GM12878 (cell line): ENCODE results near the gene UBE2M. TPM values are rescaled to one million over a fixed set of nuclear protein-coding genes. Genes with fewer than 3 reads are reported as not detected.

Experiments
- ATAC-seq: fragments of 200-7000 bp; cut with Tn5 transposase; 3 replicates; pipeline ENCODE4 v1.9.1; 2020; ENCODE audit warnings: mild to moderate bottlenecking, moderate library complexity
- BruUV-seq: library from RNA; stranded (reverse); fragments of 400-500 nt; replicated peaks from 2 replicates; lab custom pipeline; 2021; lab: Mats Ljungman, UMichigan
- CTCF ChIA-PET: fragments of 300-600 bp; sonication (Branson Sonifier 250); formaldehyde crosslinking; extraction: SDS; loops from one replicate; lab custom pipeline; 2021; ENCODE audit warnings: inconsistent platforms; lab: Yijun Ruan, JAX
- POLR2A ChIA-PET: fragments of 350-600 bp; formaldehyde crosslinking; extraction: SDS; loops from one replicate; lab custom pipeline; 2021; ENCODE audit warnings: inconsistent platforms; lab: Charles Lee
- RAD21 ChIA-PET: fragments of 300-600 bp; sonication (Branson Sonifier 250); formaldehyde crosslinking; loops from one replicate; lab custom pipeline; 2023; ENCODE audit warnings: antibody characterized with exemption; ENCODE audit not compliant: unreplicated experiment; lab: Charles Lee
- SMC1A ChIA-PET: fragments of 300-600 bp; sonication (Branson Sonifier 250); formaldehyde crosslinking; loops from one replicate; lab custom pipeline; 2023; ENCODE audit not compliant: unreplicated experiment, uncharacterized antibody; lab: Charles Lee
- DNase-seq: peaks from one replicate; pipeline ENCODE4 v3.0.0-alpha.2; 2011; ENCODE audit warnings: low read depth, low spot score
- FAIRE-seq: peaks from 3 replicates; lab custom pipeline; 2011; peaks lifted over from hg19 to GRCh38; lab: Jason Lieb, UNC
- H2AFZ ChIP-seq: 2 replicates; pipeline ENCODE4 v1.6.0; 2011; ENCODE audit warnings: low read depth, low read length, control low read depth; ENCODE audit not compliant: control insufficient read depth
- H3K27ac ChIP-seq: 2 replicates; pipeline ENCODE4 v1.5.1; 2011; ENCODE audit warnings: control low read depth; ENCODE audit not compliant: control insufficient read depth, insufficient read depth
- H3K27me3 ChIP-seq, 2 experiments: replicated peaks in 1 of 2; 2 replicates each; pipeline versions ENCODE4 v1.6.0 to v1.6.1; 2011; ENCODE audit warnings: low read length in 1 of 2; ENCODE audit not compliant: control insufficient read depth in 2 of 2, insufficient read depth in 2 of 2
- H3K36me3 ChIP-seq, 2 experiments: 2 replicates each; pipeline ENCODE4 v1.5.1; 2011; ENCODE audit warnings: low read length in 1 of 2; ENCODE audit not compliant: control insufficient read depth in 2 of 2, insufficient read depth in 2 of 2
- H3K4me1 ChIP-seq: 2 replicates; pipeline ENCODE4 v1.6.1; 2011; ENCODE audit warnings: mild to moderate bottlenecking, low read length, moderate library complexity, mixed read lengths; ENCODE audit not compliant: control insufficient read depth, insufficient read depth
- H3K4me2 ChIP-seq: 2 replicates; pipeline ENCODE4 v1.6.0; 2011; ENCODE audit warnings: control low read depth; ENCODE audit not compliant: control insufficient read depth, insufficient read depth
- H3K4me3 ChIP-seq: fragments of 200-600 bp; sonication (generic); 2 replicates; pipeline ENCODE4 v1.5.1; 2016
- H3K79me2 ChIP-seq: 2 replicates; pipeline ENCODE4 v1.6.0; 2011; ENCODE audit warnings: low read length; ENCODE audit not compliant: control insufficient read depth, insufficient read depth
- H3K9ac ChIP-seq: 2 replicates; pipeline ENCODE4 v1.8.0; 2011; ENCODE audit warnings: low read length, control low read depth, mixed read lengths; ENCODE audit not compliant: control insufficient read depth, insufficient read depth
- H3K9me3 ChIP-seq: replicated peaks from 3 replicates; pipeline ENCODE4 v1.5.1; 2011; ENCODE audit warnings: mild to moderate bottlenecking, low read length; ENCODE audit not compliant: control insufficient read depth, insufficient read depth
- H4K20me1 ChIP-seq: 2 replicates; pipeline ENCODE4 v1.6.0; 2011; ENCODE audit not compliant: control insufficient read depth, insufficient read depth
- BRCA1 ChIP-seq: IDR thresholded peaks from 2 replicates; pipeline ENCODE4 v1.6.1; 2011; ENCODE audit warnings: low read depth, low read length, improper control_type of control experiment
- EGR1 ChIP-seq, 2 experiments: IDR thresholded peaks; 1 replicate in 1 of 2; 2 replicates in 1 of 2; pipeline ENCODE4 v1.6.1; 2011 to 2012; ENCODE audit warnings: low read depth in 2 of 2, low read length in 2 of 2, borderline replicate concordance in 1 of 2, mild to moderate bottlenecking in 1 of 2, moderate library complexity in 1 of 2
- EZH2 ChIP-seq: IDR thresholded peaks from 2 replicates; pipeline ENCODE4 v1.6.1; 2012; ENCODE audit warnings: low read depth, mild to moderate bottlenecking, control low read depth, inconsistent platforms, low read length, borderline replicate concordance; ENCODE audit not compliant: control insufficient read depth
- HCFC1 ChIP-seq: fragments of 150-350 bp; IDR thresholded peaks from 2 replicates; pipeline ENCODE4 v1.6.1; 2014; ENCODE audit warnings: low read length
- RAD21 ChIP-seq: IDR thresholded peaks from 2 replicates; pipeline ENCODE4 v1.6.1; 2011; ENCODE audit warnings: mild to moderate bottlenecking, low read depth, low read length, moderate library complexity; ENCODE audit not compliant: insufficient read depth
- RBBP5 ChIP-seq: fragments of 200-600 bp; sonication (generic); conservative IDR thresholded peaks from 2 replicates; pipeline ENCODE4 v1.6.1; 2016
- SMAD1 ChIP-seq: fragments of 450-650 bp; IDR thresholded peaks from 2 replicates; pipeline ENCODE4 v1.6.1; 2018; ENCODE audit warnings: mild to moderate bottlenecking, low read depth; ENCODE audit not compliant: partially characterized antibody
- WGBS: methylation state at CpG from one replicate; pipeline ENCODE4 v1.1.6; 2016; ENCODE audit warnings: low lambda C conversion rate; ENCODE audit not compliant: insufficient replicate concordance, insufficient coverage; ENCODE audit errors: missing lambda C conversion rate; 5-methylcytosine and 5-hydroxymethylcytosine counted together
- in situ Hi-C: fragments of 300-500 bp; cut with MboI; formaldehyde crosslinking; loops from 9 replicates; pipeline ENCODE4 v1.14.3; 2018; ENCODE audit warnings: mixed read lengths
- intact Hi-C: fragments of 100-400 bp; cut with micrococcal nuclease; formaldehyde crosslinking; loops from one replicate; pipeline ENCODE4 v1.14.2; 2022; ENCODE audit not compliant: unreplicated experiment
- polyA plus RNA-seq, 11 experiments: library from polyadenylated mRNA; depleted of rRNA in 4 of 11; unstranded in 6 of 11; stranded (reverse) in 5 of 11; fragments of >200 nt; fragmentation: Nextera tagmentation in 4 of 11; fragmentation: Illumina TruSeq in 1 of 11; extraction: Ambion mirVana in 4 of 11; extraction: Trizol in 1 of 11; gene quantifications; 1 replicate in 1 of 11; 2 replicates in 10 of 11; pipeline versions ENCODE4 v1.2.1 to v1.2.3, GENCODE V29; 2011 to 2016; ENCODE audit warnings: inconsistent platforms in 2 of 11, missing spikeins in 2 of 11, low read depth in 1 of 11
- total RNA-seq, 4 experiments: library from RNA; depleted of rRNA in 3 of 4; stranded (reverse); fragments of >200 nt in 3 of 4; fragmentation: Illumina TruSeq in 1 of 4; extraction: Trizol in 1 of 4; gene quantifications; 2 replicates each; pipeline versions ENCODE4 v1.2.1 to v1.2.3, GENCODE V29; 2013 to 2021
- TF ChIP-seq, protein P1 (sequence below): fragments of 450-650 bp; IDR thresholded peaks from 2 replicates; pipeline ENCODE4 v1.6.1; 2018; ENCODE audit warnings: mild to moderate bottlenecking, low read depth, moderate library complexity; ENCODE audit not compliant: partially characterized antibody
- TF ChIP-seq, protein P2 (sequence below): fragments of 450-650 bp; IDR thresholded peaks from 2 replicates; pipeline ENCODE4 v1.6.1; 2017; ENCODE audit warnings: borderline replicate concordance

Gene UBE2M
- total and polyA plus RNA-seq, 10 of the 15 experiments (the other 5 are each of a cell fraction or from before 2014, with no cell fraction given) = 1.4 to 105 (median 73.9) TPM

DNA sequence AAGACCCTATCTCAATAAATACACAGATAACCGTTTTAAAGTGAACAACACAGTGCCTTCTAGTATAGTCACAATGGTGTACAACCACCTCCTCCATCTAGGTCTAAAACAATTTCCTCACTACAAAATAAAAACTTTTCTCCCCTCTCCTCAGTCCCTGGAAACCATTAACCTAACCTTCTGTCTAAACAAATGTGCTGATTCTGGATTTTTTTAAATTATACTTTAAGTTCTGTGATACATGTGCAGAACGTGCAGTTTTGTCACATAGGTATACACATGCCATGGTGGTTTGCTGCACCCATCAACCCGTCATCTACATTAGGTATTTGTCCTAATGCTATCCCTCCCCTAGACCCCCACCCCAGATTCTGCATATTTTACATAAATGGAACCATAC lies 29.0 kb downstream of the UBE2M start:
- no peak for FAIRE-seq
- Histone ChIP-seq H3K79me2 (no peaks in the 10 kb centered on the region), H3K4me1 (no peaks in the 10 kb centered on the region), H3K9me3 (no peaks in the 10 kb centered on the region), H3K4me2 (no peak overlapping the region), H3K9ac (no peak overlapping the region), H4K20me1 (no peaks in the 10 kb centered on the region), H3K27me3 (no peaks in the 10 kb centered on the region), H3K4me3 (no peak overlapping the region), H3K36me3 (no peaks in the 10 kb centered on the region), H2AFZ (no peak overlapping the region), H3K27ac (no peak overlapping the region)
- ATAC-seq = no peak
- POLR2A ChIA-PET = interaction anchor here (0.6 kb wide), 1 partner anchor 223 kb away, joined by 3 read pairs; no protein-coding TSS in a partner anchor
- no peak for TF ChIP-seq EGR1 (IDR thresholded peaks at IDR 0.05; ENCODE audit: borderline replicate concordance in 1 of 2, low read depth in 2 of 2, low read length in 2 of 2)
- no peak for DNase-seq
- intact Hi-C loops = no loop called here
- in situ Hi-C loops = no loop called here
- WGBS = 18% methylated on average over 3 of the region's 3 CpGs
- RAD21 ChIA-PET = no interaction called here
- CTCF ChIA-PET = interaction anchor here (1.0 kb wide), 1 partner anchor 10 kb away, joined by 4 read pairs; the partner anchor contains the start of gene ZBTB45
- BruUV-seq = no TSS peak
- SMC1A ChIA-PET = no interaction called here

DNA sequence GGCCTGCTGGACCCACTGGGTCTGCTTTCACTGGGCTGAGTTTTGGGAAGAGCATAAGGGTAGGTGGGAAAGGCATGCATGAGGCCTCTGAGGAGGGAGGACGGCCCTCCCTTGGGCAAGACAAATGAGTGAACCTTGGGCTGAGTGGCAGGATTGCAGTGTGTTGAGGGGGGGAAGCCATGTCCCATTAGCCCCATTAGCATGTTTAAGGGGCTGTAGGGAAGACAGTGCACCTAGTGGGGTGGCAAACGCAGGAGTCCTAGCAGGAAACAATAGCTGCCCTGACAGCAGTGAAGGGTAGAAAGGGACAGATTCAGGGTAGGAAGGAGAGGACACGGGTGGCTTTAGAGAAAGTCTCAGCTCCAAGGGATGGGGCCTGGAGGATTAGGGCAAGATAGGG lies 35.7 kb downstream of the UBE2M start:
- CTCF ChIA-PET = no interaction called here
- SMC1A ChIA-PET = no interaction called here
- Histone ChIP-seq H3K36me3 (no peaks in the 10 kb centered on the region), H3K4me2 (no peak overlapping the region), H3K79me2 (peaks cover 15% of the 10 kb centered on the region), H3K4me3 (no peak overlapping the region), H3K4me1 (peaks cover 8% of the 10 kb centered on the region), H2AFZ (no peak overlapping the region), H3K27ac (no peak overlapping the region), H3K9me3 (no peaks in the 10 kb centered on the region), H3K27me3 (no peaks in the 10 kb centered on the region), H4K20me1 (no peaks in the 10 kb centered on the region), H3K9ac (no peak overlapping the region)
- in situ Hi-C loops = no loop called here
- no peak for DNase-seq
- BruUV-seq = no TSS peak
- intact Hi-C loops = no loop called here
- POLR2A ChIA-PET = interaction anchor here (0.6 kb wide), 1 partner anchor 34 kb away, joined by 3 read pairs; no protein-coding TSS in a partner anchor
- WGBS = 75% methylated on average over 3 of the region's 3 CpGs
- no peak for ATAC-seq
- no peak for FAIRE-seq
- RAD21 ChIA-PET = no interaction called here
- TF ChIP-seq SMAD1 (no peak), RBBP5 (no peak), BRCA1 (no peak), EZH2 (no peak), HCFC1 (no peak), RAD21 (no peak)
- TF ChIP-seq, protein P1, sequence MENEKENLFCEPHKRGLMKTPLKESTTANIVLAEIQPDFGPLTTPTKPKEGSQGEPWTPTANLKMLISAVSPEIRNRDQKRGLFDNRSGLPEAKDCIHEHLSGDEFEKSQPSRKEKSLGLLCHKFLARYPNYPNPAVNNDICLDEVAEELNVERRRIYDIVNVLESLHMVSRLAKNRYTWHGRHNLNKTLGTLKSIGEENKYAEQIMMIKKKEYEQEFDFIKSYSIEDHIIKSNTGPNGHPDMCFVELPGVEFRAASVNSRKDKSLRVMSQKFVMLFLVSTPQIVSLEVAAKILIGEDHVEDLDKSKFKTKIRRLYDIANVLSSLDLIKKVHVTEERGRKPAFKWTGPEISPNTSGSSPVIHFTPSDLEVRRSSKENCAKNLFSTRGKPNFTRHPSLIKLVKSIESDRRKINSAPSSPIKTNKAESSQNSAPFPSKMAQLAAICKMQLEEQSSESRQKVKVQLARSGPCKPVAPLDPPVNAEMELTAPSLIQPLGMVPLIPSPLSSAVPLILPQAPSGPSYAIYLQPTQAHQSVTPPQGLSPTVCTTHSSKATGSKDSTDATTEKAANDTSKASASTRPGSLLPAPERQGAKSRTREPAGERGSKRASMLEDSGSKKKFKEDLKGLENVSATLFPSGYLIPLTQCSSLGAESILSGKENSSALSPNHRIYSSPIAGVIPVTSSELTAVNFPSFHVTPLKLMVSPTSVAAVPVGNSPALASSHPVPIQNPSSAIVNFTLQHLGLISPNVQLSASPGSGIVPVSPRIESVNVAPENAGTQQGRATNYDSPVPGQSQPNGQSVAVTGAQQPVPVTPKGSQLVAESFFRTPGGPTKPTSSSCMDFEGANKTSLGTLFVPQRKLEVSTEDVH = no peak
- TF ChIP-seq, protein P2, sequence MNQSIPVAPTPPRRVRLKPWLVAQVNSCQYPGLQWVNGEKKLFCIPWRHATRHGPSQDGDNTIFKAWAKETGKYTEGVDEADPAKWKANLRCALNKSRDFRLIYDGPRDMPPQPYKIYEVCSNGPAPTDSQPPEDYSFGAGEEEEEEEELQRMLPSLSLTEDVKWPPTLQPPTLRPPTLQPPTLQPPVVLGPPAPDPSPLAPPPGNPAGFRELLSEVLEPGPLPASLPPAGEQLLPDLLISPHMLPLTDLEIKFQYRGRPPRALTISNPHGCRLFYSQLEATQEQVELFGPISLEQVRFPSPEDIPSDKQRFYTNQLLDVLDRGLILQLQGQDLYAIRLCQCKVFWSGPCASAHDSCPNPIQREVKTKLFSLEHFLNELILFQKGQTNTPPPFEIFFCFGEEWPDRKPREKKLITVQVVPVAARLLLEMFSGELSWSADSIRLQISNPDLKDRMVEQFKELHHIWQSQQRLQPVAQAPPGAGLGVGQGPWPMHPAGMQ = no peak
